ENCODE results near the gene ALX3.

DNA sequence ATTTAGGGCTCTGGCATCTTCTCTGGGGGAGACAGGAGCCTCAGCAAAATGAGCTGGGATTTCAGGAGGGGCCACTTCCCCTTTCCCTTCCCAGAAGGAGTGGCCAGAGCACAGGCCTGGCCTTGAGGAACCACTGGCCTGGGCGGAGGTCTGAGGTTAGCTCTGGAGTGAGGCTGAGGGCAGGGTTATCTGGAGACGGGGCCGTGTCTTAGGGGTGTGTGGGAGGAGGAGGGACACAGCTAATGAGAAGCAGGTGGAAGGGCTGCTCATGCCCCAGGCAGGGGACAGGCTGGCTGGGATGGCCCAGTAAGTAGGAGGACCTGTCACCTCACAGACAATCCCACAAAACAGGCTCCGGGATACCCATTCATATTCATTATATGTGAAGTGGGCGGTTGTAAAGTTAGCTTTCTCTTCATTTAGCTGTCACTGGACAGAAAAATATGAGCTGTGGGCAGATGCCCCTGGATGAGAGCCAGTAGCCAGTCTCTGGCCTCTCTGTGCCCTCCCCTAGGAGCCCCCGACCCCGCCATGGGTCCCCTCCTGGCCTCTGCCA, 12.4 kb downstream of the ALX3 start:
- TF ChIP-seq FOS (IDR thresholded peaks at IDR 0.05; ENCODE audit: borderline replicate concordance, extremely low read depth, insufficient read length) (no peak), BHLHE40 (IDR thresholded peaks at IDR 0.05; ENCODE audit: borderline replicate concordance in 1 of 2, low read depth in 2 of 2, low read length in 1 of 2) (no peak), POLR2A (IDR thresholded peaks at IDR 0.05; ENCODE audit: low read depth, low read length) (no peak), SP1 (IDR thresholded peaks at IDR 0.05; ENCODE audit: low read depth, low read length) (no peak), EZH2 (IDR thresholded peaks at IDR 0.05; ENCODE audit: borderline replicate concordance, control insufficient read depth, low read depth, low read length) (no peak)
- TF ChIP-seq, protein P1, sequence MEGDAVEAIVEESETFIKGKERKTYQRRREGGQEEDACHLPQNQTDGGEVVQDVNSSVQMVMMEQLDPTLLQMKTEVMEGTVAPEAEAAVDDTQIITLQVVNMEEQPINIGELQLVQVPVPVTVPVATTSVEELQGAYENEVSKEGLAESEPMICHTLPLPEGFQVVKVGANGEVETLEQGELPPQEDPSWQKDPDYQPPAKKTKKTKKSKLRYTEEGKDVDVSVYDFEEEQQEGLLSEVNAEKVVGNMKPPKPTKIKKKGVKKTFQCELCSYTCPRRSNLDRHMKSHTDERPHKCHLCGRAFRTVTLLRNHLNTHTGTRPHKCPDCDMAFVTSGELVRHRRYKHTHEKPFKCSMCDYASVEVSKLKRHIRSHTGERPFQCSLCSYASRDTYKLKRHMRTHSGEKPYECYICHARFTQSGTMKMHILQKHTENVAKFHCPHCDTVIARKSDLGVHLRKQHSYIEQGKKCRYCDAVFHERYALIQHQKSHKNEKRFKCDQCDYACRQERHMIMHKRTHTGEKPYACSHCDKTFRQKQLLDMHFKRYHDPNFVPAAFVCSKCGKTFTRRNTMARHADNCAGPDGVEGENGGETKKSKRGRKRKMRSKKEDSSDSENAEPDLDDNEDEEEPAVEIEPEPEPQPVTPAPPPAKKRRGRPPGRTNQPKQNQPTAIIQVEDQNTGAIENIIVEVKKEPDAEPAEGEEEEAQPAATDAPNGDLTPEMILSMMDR (IDR thresholded peaks at IDR 0.05 in 2 of 3, conservative IDR thresholded peaks at IDR 0.05 in 1 of 3; ENCODE audit: control insufficient read depth in 2 of 3, extremely low read depth in 1 of 3, insufficient read depth in 1 of 3, low read depth in 3 of 3, low read length in 3 of 3): no peak

Data from GM12878 (cell line).